Activated CD4-positive, alpha-beta T cell treated with anti-CD3 and anti-CD28 coated beads, Interleukin-2, amount 50 U/mL, for 48 hours (primary cell): ENCODE results near the gene PCNX2.
"Not testable (repeated sequence)": the region's sequence is repeated elsewhere in the genome, so short reads cannot be mapped to it uniquely, and the experiment has no call there.

ENCODE experiments used
- DNase-seq, 2 experiments: peaks; one replicate each; pipeline ENCODE4 v3.0.0-alpha.2; 2020

The PCNX2 gene

GRCh38 chr1:233224311-233224710 lies 71.2 kb downstream of the PCNX2 start:
- DNase-seq: no peak

- no peak for DNase-seq
Observed at GRCh38 chr1:233217832-233218231, 77.7 kb downstream of the PCNX2 start.

- DNase-seq: no peak
Observed at GRCh38 chr1:233216009-233216408, 79.5 kb downstream of the PCNX2 start.

DNA sequence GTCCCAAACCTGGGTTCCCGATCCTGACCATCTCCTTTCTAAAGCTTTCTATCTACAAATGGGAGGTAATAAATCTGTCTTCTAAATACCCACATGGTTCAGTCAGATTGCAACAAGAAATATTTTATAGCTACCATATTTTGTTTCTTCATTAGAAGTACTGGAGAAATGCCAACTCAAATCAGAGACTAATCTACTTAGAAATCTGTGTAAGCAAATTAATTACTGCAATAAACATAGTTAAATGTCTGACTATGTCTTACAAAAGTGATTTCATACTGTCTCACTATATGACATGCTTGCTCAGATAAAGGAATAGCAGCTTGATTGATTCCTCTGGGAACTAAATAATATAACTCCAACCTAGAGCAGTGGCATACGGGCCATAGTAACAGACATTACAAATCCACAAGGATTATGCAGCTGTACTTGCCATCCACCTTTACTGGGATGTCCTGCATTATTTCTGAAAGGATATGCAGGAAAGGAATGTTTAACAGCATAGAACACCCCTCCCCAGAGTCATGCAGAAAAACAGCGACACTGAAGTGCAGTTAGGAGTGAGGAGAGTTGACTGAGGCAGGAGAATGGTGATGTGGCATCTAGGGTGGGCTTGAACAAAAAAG lies 80.3 kb downstream of the PCNX2 start:
- no peak for DNase-seq

- DNase-seq: no peak
Observed at GRCh38 chr1:233211595-233211994, 83.9 kb downstream of the PCNX2 start.

GRCh38 chr1:233211106-233211505 lies 84.4 kb downstream of the PCNX2 start:
- no peak for DNase-seq

DNA sequence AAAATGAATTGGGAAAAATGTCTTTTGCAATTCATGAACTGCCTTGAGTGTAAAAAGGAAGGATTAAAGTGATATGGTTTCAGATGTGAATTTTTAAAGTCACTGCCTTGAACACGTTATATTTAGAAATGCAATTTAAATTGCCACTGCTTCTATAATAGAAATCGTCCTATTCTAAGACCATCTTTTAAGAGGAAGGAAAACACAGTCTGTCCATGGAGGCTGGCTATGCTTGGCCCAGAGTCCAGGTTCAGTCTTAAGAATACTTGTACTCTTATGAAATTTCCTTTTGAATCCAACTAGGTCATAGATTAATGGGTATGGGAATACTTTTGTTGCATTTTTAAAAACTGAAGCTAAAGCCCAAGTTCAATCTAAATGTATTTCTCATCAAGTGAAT lies 86.0 kb downstream of the PCNX2 start:
- no peak for DNase-seq

DNA sequence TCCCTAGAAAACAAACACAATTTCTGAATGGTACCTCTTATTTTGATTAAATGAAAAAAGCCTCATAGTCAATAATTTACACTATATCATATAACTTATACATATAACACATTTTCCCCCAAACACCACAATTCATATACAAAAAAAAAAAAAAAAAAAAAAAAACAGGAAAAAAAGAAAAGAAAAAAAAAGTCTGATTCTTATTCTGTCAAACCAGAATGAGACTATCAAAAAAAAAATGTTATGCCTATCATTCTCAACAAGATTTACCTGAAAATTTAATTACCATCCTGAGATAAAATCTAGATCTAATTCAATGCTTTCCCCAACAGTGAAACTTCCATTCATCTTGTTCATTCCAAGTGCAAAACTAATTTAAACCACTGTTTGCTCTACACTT lies 86.8 kb downstream of the PCNX2 start:
- DNase-seq: no peak

GRCh38 chr1:233197940-233198339 lies 97.6 kb downstream of the PCNX2 start:
- DNase-seq: no peak

GRCh38 chr1:233193741-233194140 lies 101.8 kb downstream of the PCNX2 start:
- DNase-seq: no peak

GRCh38 chr1:233190987-233191386 lies 104.5 kb downstream of the PCNX2 start:
- DNase-seq: no peak

DNA sequence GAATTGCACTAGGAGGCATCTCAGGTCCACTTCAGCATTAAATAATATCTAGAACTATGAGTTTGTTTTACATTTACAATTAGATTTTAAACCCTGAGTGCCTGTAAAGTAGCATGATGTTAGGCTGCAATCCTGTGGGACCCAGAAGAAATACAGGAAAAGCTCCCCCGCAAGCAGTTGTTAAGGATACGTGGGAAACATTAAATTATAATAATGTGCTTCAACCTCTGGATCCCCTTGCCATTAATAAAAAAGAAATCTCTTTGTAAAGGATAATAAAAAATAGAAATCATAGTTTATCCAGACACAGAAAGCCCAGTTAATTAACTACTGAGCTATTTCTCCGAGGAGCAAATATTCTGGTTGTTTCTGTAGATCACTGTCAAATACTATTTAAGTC lies 106.0 kb downstream of the PCNX2 start:
- DNase-seq: no peak

DNA sequence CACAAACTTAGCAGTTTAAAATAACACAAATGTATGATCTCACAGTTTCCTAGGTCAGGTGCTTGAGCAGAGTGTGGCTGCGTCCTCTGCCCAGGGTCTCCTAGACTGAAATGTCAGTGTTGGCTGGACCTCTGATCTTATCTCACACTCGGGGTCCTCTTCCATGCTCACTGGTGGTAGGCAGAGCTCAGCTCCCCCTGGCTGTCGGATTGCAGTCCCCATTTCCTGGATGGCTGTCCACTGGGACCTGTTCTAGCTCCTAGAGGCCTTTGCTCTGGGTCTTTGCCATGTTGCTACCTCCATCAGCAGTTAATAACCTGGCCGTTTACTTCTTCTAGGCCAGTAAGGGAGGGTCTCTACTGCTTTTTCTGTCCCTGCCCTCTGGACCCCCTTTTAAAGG lies 107.5 kb downstream of the PCNX2 start:
- DNase-seq: no peak

GRCh38 chr1:233183226-233184020 lies 112.1 kb downstream of the PCNX2 start:
- DNase-seq: no peak

- DNase-seq: no peak
Observed at GRCh38 chr1:233182587-233182986, 112.9 kb downstream of the PCNX2 start.

- DNase-seq: no peak
Observed at GRCh38 chr1:233180641-233181364, 114.7 kb downstream of the PCNX2 start.

- not testable (repeated sequence) for DNase-seq
Observed at GRCh38 chr1:233179638-233180037, 115.9 kb downstream of the PCNX2 start.

GRCh38 chr1:233172201-233172600 lies 123.3 kb downstream of the PCNX2 start:
- DNase-seq: no peak

GRCh38 chr1:233170741-233171140 lies 124.8 kb downstream of the PCNX2 start:
- DNase-seq: no peak

- DNase-seq: no peak
Observed at GRCh38 chr1:233168384-233168783, 127.1 kb downstream of the PCNX2 start.

DNA sequence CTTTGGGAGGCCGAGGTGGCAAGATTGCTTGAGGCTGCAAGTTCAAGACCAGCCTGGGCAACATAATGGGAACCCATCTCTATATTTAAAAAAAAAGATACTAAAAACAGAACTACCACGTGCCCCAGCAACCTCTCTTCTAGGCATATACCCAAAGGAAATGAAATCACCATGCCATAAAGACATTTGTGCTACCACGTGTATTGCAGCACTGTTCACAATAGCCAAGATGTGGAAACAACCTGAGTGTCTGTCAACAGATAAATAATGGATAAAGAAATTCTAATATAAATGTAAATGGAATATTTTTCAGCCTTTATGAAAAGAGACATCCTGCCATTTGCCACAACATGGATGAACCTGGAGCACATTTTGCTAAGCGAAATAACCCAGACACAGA lies 128.6 kb downstream of the PCNX2 start:
- no peak for DNase-seq

GRCh38 chr1:233163696-233164095 lies 131.8 kb downstream of the PCNX2 start:
- DNase-seq: no peak

GRCh38 chr1:233158322-233158721 lies 137.2 kb downstream of the PCNX2 start:
- no peak for DNase-seq

GRCh38 chr1:233157245-233157644 lies 138.3 kb downstream of the PCNX2 start:
- no peak for DNase-seq
